GM21423 (cell line): ENCODE measurements around the gene MYO16.

Experiments
- ATAC-seq: cut with Tn5 transposase; IDR thresholded peaks from one replicate; pipeline ENCODE4 v1.9.1; 2021; ENCODE audit warnings: mild to moderate bottlenecking, moderate library complexity; ENCODE audit not compliant: unreplicated experiment

The MYO16 gene

DNA sequence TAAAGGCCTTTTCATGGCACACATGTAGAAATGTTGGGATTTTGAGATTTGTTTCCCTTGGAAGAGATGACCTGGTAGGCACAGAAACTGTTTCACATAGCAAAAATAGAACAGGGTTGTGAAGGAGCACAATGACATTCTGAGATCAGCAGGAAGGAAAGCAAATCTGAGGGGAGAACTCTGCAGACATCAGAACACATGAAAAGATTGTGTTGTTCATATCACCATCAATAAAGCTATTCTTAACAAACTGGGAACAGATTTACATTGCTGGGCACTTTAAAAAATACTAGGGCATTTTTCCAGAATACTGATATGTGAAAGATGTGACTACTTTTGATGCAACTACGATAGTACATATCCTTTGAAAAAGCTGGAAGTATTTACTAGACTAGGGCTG is 481.7 kb downstream of the MYO16 start:
- ATAC-seq, result no peak

- peak; percentile 71 for ATAC-seq
These were observed 484.0 kb downstream of the MYO16 start for GRCh38 chr13:109113427-109113826.

DNA sequence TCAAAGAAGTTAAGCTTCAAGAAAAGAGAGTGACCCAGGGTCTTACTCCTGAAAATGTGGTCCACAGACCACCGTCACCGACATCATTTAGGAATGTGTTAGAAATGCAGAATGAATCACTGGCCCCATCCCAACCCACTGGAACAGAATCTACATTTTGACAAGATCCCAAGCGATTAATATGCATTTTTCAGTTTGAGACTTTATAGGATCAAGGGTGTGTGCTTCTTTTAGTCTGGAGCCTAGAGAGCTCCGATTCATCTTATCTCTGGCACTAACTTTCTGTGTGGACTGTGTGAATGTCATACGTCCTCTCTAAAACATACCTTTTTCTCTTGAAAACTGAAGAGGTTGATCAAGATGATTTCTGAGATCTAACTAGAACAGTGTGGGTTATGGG is 484.8 kb downstream of the MYO16 start:
- ATAC-seq, result no peak

DNA sequence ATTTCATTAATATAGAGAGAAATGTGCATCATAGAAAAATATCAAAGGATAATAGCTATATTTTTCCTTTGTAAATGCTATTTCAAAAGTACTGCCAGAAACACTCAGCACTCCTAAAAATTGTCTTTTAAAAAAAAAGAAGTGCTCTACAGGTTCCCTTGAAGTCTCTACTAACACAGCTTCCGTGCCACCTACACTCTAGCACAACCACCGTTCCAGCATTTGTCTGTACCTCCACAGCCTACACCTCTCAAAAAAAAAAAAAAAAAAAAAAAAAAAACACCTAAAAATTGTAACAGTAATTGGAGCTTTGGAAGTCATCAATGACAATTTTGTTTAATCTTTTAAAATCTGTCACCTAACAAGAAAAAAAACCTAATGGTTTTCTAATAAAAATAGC is 485.6 kb downstream of the MYO16 start:
- no peak for ATAC-seq

- ATAC-seq, result no peak
These were observed 489.1 kb downstream of the MYO16 start for GRCh38 chr13:109118521-109118920.

GRCh38 chr13:109119896-109120295 is 490.5 kb downstream of the MYO16 start:
- no peak for ATAC-seq

- ATAC-seq, result no peak
These were observed 492.4 kb downstream of the MYO16 start for GRCh38 chr13:109121826-109122225.

DNA sequence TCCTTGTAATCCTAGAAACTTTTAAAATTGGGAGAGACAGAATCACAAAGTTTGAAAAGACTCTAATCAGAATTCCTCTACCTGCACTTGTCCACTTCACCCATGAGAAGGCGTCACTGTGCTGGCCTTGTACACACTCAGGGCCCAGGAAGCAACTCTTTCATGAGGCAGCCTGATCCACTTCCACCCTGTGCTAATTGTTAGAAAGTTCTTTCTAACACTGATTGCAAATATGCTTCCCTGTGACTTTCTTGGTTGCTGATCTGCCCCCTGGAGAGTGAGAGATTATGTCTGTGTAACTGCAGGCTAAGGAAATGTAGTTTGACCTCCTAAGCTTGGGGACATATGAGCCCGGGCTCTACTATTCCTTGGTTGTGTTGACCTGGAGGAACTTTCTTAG is 494.6 kb downstream of the MYO16 start:
- no peak for ATAC-seq

- ATAC-seq, result no peak
These were observed 496.8 kb downstream of the MYO16 start for GRCh38 chr13:109126178-109126577.

DNA sequence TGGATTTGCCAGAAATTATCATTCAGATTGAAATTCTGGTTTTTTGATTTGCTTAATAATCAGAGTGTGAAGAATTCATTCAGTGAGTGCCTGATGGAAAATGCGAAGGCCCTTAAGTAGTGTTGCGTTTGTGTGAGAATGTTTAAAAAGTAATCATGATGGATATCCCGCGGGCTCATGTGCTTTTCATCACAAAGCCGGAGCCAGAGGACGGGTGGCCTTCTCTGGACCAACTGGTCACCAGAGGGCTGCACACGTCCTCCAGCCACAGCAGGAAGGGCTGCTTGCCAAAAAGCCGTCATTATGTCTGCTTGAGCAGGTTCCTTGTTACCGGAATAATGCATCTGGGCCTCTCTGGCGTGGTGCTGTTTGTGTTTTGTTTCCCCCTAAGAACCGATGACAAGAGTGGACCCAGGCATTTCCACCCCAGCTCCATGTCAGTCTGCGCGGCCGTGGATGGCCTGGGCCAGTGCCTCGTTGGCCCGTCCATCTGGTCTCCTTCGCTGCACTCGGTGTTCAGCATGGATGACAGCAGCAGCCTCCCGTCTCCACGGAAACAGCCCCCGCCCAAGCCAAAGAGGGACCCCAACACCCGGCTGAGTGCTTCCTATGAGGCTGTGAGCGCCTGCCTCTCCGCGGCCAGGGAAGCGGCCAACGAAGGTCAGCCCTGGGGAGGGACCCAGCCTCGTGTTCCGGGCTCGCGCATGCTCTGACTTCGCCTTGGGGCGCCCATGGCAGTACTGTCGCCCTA is 497.7 kb downstream of the MYO16 start:
- ATAC-seq, result no peak

DNA sequence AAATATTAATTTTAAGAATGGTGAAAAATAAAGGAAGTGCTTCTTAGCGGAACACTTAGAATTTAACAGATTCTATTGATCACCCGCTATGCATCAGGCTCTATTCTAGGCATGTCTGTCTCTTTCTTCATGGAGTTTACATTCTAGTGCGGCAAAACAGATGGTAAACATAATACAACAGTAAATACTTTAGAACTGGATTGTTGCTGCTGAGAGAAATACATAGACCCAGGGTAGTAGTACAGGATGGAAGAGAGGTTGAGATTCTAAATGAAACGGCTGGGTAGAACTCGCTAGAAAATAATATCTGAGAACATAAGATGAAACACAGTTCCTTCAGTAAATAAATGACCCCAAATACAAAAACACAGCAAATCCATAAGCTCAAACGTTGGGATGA is 498.7 kb downstream of the MYO16 start:
- no peak for ATAC-seq

DNA sequence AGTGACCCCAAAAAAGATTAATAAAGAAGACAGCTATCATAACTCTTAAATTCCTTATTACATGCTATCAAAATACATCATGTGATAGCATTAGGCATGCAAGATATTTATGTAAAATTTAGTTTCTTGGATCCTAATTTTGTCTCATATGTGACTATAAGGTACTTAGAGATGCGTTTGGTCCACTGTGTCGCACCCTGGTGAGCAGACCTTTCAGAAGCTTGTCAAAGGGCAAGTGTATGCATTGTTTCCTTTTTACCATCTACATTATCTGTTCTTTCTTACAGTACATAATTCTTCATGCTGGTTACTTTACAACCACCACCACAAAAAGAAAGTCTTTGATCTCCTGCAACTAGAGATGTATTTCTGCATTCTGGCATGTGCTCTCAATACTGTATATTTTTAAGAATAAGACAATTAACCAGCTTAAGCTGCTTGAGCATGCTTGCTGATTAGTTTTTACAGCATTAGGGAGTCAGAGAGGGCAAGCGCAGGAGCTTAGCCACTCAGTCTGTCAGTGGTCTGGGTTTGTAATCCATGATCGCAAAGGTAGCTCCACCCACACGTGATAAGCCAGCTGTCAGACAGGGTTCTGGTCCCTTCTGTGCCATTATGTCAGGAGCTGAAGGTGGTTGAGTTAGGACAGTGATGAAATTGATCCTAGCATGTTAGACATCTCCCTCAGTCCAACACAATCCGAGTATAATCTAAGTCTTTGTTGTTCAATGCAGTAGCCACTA is 500.9 kb downstream of the MYO16 start:
- ATAC-seq, result no peak

GRCh38 chr13:109131698-109132257 is 502.4 kb downstream of the MYO16 start:
- ATAC-seq, result peak; percentile 88

GRCh38 chr13:109135018-109135417 is 505.6 kb downstream of the MYO16 start:
- ATAC-seq, result no peak

- ATAC-seq, result no peak
These were observed 507.5 kb downstream of the MYO16 start for GRCh38 chr13:109136873-109137272.

GRCh38 chr13:109139346-109139745 is 509.9 kb downstream of the MYO16 start:
- no peak for ATAC-seq

DNA sequence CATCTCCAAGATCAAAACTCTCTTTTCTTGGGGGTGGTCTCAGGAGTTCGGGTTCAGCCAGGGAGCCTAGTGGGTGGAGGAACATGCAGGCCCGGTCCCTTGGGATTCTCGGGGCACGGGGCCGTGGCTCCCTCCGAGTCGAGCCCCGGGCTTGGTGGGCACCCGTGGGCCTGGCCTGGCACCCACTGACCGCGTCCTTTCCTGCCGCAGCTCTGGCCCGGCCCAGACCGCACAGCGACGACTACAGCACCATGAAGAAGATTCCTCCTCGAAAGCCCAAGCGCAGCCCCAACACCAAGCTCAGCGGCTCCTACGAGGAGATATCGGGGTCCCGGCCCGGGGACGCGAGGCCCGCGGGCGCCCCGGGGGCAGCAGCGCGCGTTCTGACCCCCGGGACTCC is 510.6 kb downstream of the MYO16 start:
- no peak for ATAC-seq

DNA sequence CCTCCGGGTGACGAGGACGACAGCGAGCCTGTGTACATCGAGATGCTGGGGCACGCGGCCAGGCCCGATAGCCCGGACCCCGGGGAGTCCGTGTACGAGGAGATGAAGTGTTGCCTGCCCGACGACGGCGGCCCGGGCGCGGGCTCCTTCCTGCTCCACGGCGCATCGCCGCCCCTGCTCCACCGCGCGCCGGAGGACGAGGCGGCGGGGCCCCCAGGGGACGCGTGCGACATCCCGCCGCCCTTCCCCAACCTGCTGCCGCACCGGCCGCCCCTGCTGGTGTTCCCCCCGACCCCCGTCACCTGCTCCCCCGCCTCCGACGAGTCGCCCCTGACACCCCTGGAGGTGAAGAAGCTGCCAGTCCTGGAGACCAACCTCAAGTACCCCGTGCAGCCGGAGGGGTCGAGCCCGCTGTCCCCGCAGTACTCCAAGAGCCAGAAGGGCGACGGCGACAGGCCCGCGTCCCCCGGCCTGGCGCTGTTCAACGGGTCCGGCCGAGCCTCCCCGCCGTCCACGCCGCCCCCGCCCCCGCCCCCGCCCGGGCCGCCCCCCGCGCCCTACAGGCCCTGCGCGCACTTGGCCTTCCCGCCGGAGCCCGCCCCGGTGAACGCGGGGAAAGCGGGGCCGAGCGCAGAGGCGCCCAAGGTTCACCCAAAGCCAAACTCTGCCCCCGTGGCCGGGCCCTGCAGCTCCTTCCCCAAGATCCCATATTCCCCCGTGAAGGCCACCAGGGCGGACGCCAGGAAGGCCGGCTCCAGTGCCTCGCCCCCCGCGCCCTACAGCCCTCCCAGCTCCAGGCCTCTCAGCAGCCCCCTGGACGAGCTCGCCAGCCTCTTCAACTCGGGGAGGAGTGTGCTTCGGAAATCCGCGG is 511.3 kb downstream of the MYO16 start:
- ATAC-seq, result no peak

- ATAC-seq, result no peak
These were observed 512.3 kb downstream of the MYO16 start for GRCh38 chr13:109141706-109142105.

GRCh38 chr13:109144693-109145437 is 515.5 kb downstream of the MYO16 start:
- ATAC-seq, result no peak
